ENCODE results near the gene CROCC2. TPM values are rescaled to one million over a fixed set of nuclear protein-coding genes. Genes with fewer than 3 reads are reported as not detected.
A peak's percentile ranks its signal among the peaks of the same experiment; 100 is the strongest.

Gene CROCC2
- total and polyA plus RNA-seq, 2 of the 13 experiments (the other 11 are each of a cell fraction or from before 2014, with no cell fraction given) = not detected

GRCh38 chr2:240873805-240874714 lies 32.1 kb upstream of the CROCC2 start (continued):
- TF ChIP-seq FOXO4 (CRISPR knock-in tag; conservative IDR thresholded peaks at IDR 0.05) (no peak), ADNP (CRISPR knock-in tag; IDR thresholded peaks at IDR 0.05) (no peak), ZNF337 (CRISPR knock-in tag; IDR thresholded peaks at IDR 0.05; ENCODE audit: borderline replicate concordance, low read depth) (no peak), ZBTB34 (CRISPR knock-in tag; IDR thresholded peaks at IDR 0.05) (peak; percentile 72), FOXM1 (CRISPR knock-in tag; IDR thresholded peaks at IDR 0.05) (no peak), ZNF615 (CRISPR knock-in tag; IDR thresholded peaks at IDR 0.05; ENCODE audit: borderline replicate concordance) (no peak), REPIN1 (CRISPR knock-in tag; IDR thresholded peaks at IDR 0.05; ENCODE audit: borderline replicate concordance, low read depth) (peak; percentile 85; the same call in 1 of the 2 replicates), NFE2L2 (IDR thresholded peaks at IDR 0.05; ENCODE audit: low read length) (no peak), MTA3 (CRISPR knock-in tag; IDR thresholded peaks at IDR 0.05) (no peak), ZBTB42 (CRISPR knock-in tag; IDR thresholded peaks at IDR 0.05) (no peak), ZNF430 (CRISPR knock-in tag; IDR thresholded peaks at IDR 0.05) (peak; percentile 88), RAD51 (IDR thresholded peaks at IDR 0.05; ENCODE audit: borderline replicate concordance) (no peak), ZNF660 (CRISPR knock-in tag; IDR thresholded peaks at IDR 0.05; ENCODE audit: borderline replicate concordance, low read depth) (no peak), RXRA (CRISPR knock-in tag; IDR thresholded peaks at IDR 0.05) (peak; percentile 93), ESRRA (CRISPR knock-in tag; IDR thresholded peaks at IDR 0.05; ENCODE audit: low read depth) (peak; percentile 68), ZSCAN31 (CRISPR knock-in tag; IDR thresholded peaks at IDR 0.05; ENCODE audit: low read depth) (peak; percentile 98), NCOA2 (CRISPR knock-in tag; IDR thresholded peaks at IDR 0.05) (peak; percentile 81), ZNF296 (CRISPR knock-in tag; conservative IDR thresholded peaks at IDR 0.05) (peak; percentile 99), FUBP1 (CRISPR knock-in tag; IDR thresholded peaks at IDR 0.05; ENCODE audit: borderline replicate concordance) (no peak), ZNF124 (CRISPR knock-in tag; IDR thresholded peaks at IDR 0.05) (peak; percentile 91)

All from HepG2 (cell line).